Sigmoid colon (tissue), 7 donors: ENCODE measurements around the gene VPS4A. TPM values are rescaled to one million over a fixed set of nuclear protein-coding genes. Genes with fewer than 3 reads are reported as not detected.

Source experiments
- DNase-seq: peaks from one replicate; pipeline ENCODE4 v3.0.0-alpha.2; 2019
- H3K27ac ChIP-seq, 4 donors: fragments of 200-600 bp; sonication (generic); one replicate each; pipeline ENCODE4 v1.5.1; 2016 to 2019; ENCODE audit warnings: mild to moderate bottlenecking in 1 of 4
- H3K27me3 ChIP-seq, 3 donors: fragments of 200-600 bp; sonication (generic); one replicate each; pipeline ENCODE4 v1.5.1; 2019; ENCODE audit warnings: mild to moderate bottlenecking in 1 of 3
- H3K36me3 ChIP-seq, 4 donors: fragments of 200-600 bp; sonication (generic); one replicate each; pipeline ENCODE4 v1.5.1; 2016 to 2019
- H3K4me1 ChIP-seq, 4 donors: fragments of 200-600 bp; sonication (generic); one replicate each; pipeline ENCODE4 v1.5.1; 2017 to 2019
- H3K4me3 ChIP-seq, 4 donors: fragments of 200-600 bp; sonication (generic); one replicate each; pipeline ENCODE4 v1.5.1; 2017 to 2019; ENCODE audit warnings: mild to moderate bottlenecking in 2 of 4, moderate library complexity in 1 of 4
- H3K9me3 ChIP-seq, 4 donors: fragments of 200-600 bp in 3 of 4; sonication (generic) in 3 of 4; one replicate each; pipeline versions ENCODE4 v1.5.1 to v1.6.1; 2013 to 2019
- CTCF ChIP-seq, 4 experiments: fragments of 450-650 bp in 3 of 4; fragments of 200-600 bp in 1 of 4; IDR thresholded peaks; one replicate each; pipeline ENCODE4 v1.5.1; 2016 to 2019; ENCODE audit warnings: antibody characterized with exemption in 4 of 4, mild to moderate bottlenecking in 3 of 4, moderate library complexity in 2 of 4
- EP300 ChIP-seq, 4 donors: sonication (generic); formaldehyde crosslinking; IDR thresholded peaks; one replicate each; pipeline ENCODE4 v1.6.1; 2017; ENCODE audit warnings: antibody characterized with exemption in 4 of 4
- POLR2A ChIP-seq, 2 donors: fragments of 450-650 bp; IDR thresholded peaks; one replicate each; pipeline ENCODE4 v1.6.1; 2016; ENCODE audit warnings: antibody characterized with exemption in 2 of 2, mild to moderate bottlenecking in 2 of 2, moderate library complexity in 2 of 2
- POLR2AphosphoS5 ChIP-seq, 4 donors: sonication (generic); formaldehyde crosslinking; IDR thresholded peaks; one replicate each; pipeline ENCODE4 v1.6.1; 2017; ENCODE audit warnings: antibody characterized with exemption in 4 of 4
- WGBS, 2 donors: extraction: QIAGEN DNeasy Blood & Tissue Kit; methylation state at CpG; one replicate each; pipeline ENCODE4 v1.1.7; 2013; 5-methylcytosine and 5-hydroxymethylcytosine counted together
- intact Hi-C: fragments of 100-400 bp; cut with DNase I; formaldehyde crosslinking; loops from one replicate; pipeline ENCODE4 v1.15.1; 2023
- polyA plus RNA-seq, 3 donors: library from polyadenylated mRNA; stranded (reverse); fragments of 200-250 nt; gene quantifications; one replicate each; pipeline ENCODE4 v1.2.3, GENCODE V29; 2013
- total RNA-seq, 4 donors: library from RNA; depleted of rRNA; stranded (reverse); fragments of >200 nt; gene quantifications; one replicate each; pipeline ENCODE4 v1.1.0, GENCODE V29; 2016
- donor health status: healthy with polysubstance abuse.
- donor health status: Bipolar disorder and iron deficiency.
- donor health status: healthy.

The VPS4A gene
- total RNA-seq (10 to 100 TPM; 31.7 to 39.3 (median 34.8) TPM), polyA plus RNA-seq (10 to 100 TPM; 25.8 to 31.7 (median 29.3) TPM)

DNA sequence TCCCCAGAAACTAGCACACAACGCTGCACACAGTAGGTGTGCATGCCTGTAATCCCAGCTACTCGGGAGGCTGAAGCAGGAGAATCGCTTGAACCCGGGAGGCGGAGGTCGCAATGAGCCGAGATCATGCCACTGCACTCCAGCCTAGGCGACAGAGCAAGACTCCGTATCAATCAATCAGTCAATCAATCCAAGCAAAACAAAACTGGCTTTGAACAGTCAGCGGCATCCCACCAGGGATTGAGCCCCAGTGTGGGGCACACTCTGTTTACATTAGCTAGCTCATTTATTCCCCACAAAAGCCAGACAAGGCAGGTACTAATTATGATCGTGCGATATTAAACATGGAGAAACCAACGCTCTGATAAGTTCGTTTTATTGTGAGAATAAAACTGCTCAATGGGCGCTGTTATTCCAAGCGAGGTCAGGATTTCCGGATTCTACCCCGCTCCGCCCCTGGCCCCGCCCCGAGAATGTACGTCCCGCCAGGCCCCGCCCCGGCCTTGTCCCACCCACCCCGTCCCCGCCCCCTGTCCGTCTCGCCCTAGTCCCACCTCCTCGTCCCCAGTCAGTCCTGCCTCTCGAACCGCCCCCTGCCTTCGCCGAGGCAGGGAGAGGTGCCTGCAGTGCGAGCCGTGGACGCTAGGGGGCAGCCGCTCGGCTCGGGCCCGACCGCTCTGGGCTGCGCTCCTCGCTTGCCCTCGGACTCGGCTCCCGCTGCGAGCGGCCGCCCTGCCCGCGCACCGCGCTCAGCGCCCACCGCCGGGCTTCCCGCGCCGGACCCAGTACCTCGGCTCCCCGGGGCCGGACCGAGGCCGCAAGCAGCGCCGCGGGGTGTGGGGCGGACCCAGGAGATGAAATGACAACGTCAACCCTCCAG lies at the start of gene VPS4A:
VPS4A (plus strand) TSS at position 698 of the 880 bp plus-strand sequence; CDS start at position 860, 162 bp downstream.
- peaks cover 0 to 28% (median 20%) of the 10 kb centered on the region in 4 donors for H3K4me1 ChIP-seq
- peak within 1 kb of the TSS; percentile 87 to 93 (median 88) for H3K27ac ChIP-seq
- no peaks in the 10 kb centered on the region for H3K9me3 ChIP-seq
- H3K4me3 ChIP-seq = peak within 1 kb of the TSS; percentile 74 to 89 (median 85)
- no peaks in the 10 kb centered on the region for H3K27me3 ChIP-seq
- 8 to 10% methylated on average over 70 of the region's 70 CpGs for WGBS, 2 donors
- H3K36me3 ChIP-seq = peaks cover 2 to 25% (median 5%) of the 10 kb centered on the region in 4 donors
- intact Hi-C loops = loop anchor here (2.0 kb wide), 2 partner anchors 20 to 28 kb away; partner anchors contain the start of genes COG8, NIP7 and PDF
- TF ChIP-seq POLR2AphosphoS5 (IDR thresholded peaks at IDR 0.05) (peak; percentile 15 to 83 (median 60)), EP300 (IDR thresholded peaks at IDR 0.05) (no peak), POLR2A (IDR thresholded peaks at IDR 0.05) (peak in 1 of 2 donors; percentile 19), CTCF (IDR thresholded peaks at IDR 0.05) (peak; percentile 28 to 94 (median 50))
- DNase-seq = peak; percentile 98

- no peaks in the 10 kb centered on the region for H3K4me1 ChIP-seq
- peaks cover 0 to 13% (median 0%) of the 10 kb centered on the region in 4 donors for H3K36me3 ChIP-seq
- intact Hi-C loops = no loop called here
- TF ChIP-seq CTCF (IDR thresholded peaks at IDR 0.05) (no peak), POLR2AphosphoS5 (IDR thresholded peaks at IDR 0.05) (no peak), EP300 (IDR thresholded peaks at IDR 0.05) (no peak), POLR2A (IDR thresholded peaks at IDR 0.05) (no peak)
- 52 to 83% methylated on average over 4 of the region's 4 CpGs for WGBS, 2 donors
- H3K4me3 ChIP-seq = no peak overlapping the region
- H3K27me3 ChIP-seq = no peaks in the 10 kb centered on the region
- no peaks in the 10 kb centered on the region for H3K9me3 ChIP-seq
- no peak overlapping the region for H3K27ac ChIP-seq
- no peak for DNase-seq
These were observed 44.7 kb upstream of the VPS4A start for GRCh38 chr16:69266334-69267063.

DNA sequence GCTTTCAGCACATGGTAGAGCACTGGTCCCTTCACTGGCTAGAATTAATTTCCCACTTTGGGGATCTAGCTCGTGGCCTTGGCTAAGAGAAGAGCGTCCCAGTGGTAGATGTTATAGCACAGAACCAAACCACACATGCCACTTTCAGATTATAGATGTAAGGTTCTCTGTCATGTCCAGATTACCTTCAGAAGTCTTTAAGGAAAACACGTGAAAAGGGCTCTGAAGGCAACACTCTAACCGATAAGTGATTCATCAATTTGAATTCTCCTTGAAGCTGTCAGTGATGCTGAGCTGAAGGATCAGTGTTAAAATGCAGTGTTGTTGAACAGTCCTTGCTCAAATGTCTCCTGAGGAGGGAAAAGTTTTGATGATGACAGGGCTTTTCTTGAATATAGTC lies 43.5 kb upstream of the VPS4A start:
- Histone ChIP-seq H3K9me3 (no peaks in the 10 kb centered on the region), H3K4me1 (no peaks in the 10 kb centered on the region), H3K4me3 (no peak overlapping the region), H3K27me3 (no peaks in the 10 kb centered on the region), H3K27ac (no peak overlapping the region), H3K36me3 (peaks cover 0 to 17% (median 0%) of the 10 kb centered on the region in 4 donors)
- WGBS, 2 donors = 94% methylated on average over 4 of the region's 4 CpGs
- TF ChIP-seq POLR2AphosphoS5 (IDR thresholded peaks at IDR 0.05) = no peak
- DNase-seq = no peak
- intact Hi-C loops = no loop called here

DNA sequence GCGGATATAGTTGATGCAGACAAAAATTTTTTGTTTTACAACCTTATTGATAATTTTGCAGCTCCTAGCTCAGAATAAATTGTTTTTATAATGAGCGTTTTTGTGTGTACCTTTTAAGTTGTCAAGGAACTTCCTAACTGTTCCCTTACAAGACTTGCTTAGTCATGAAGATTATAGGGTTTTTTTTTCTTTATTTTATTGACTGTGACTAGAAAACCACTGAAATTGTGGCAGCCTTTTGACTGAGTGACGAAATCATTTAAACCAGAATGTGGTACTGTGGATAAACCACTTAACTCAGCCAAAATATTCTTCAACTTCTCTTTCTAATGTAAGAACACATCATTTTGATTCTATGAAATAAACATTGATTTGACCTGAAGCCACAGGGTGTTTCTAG lies 40.8 kb upstream of the VPS4A start:
- Histone ChIP-seq H3K27ac (no peak overlapping the region), H3K9me3 (no peaks in the 10 kb centered on the region), H3K4me3 (no peak overlapping the region), H3K27me3 (no peaks in the 10 kb centered on the region), H3K4me1 (peaks cover 0 to 4% (median 4%) of the 10 kb centered on the region in 4 donors), H3K36me3 (peaks cover 0 to 28% (median 0%) of the 10 kb centered on the region in 4 donors)
- TF ChIP-seq POLR2A (IDR thresholded peaks at IDR 0.05) = no peak
- no peak for TF ChIP-seq EP300 (IDR thresholded peaks at IDR 0.05)
- no peak for TF ChIP-seq POLR2AphosphoS5 (IDR thresholded peaks at IDR 0.05)
- no peak for TF ChIP-seq CTCF (IDR thresholded peaks at IDR 0.05)
- intact Hi-C loops = no loop called here
- WGBS, 2 donors = 67 to 78% methylated on average over 3 of the region's 3 CpGs
- DNase-seq = no peak

DNA sequence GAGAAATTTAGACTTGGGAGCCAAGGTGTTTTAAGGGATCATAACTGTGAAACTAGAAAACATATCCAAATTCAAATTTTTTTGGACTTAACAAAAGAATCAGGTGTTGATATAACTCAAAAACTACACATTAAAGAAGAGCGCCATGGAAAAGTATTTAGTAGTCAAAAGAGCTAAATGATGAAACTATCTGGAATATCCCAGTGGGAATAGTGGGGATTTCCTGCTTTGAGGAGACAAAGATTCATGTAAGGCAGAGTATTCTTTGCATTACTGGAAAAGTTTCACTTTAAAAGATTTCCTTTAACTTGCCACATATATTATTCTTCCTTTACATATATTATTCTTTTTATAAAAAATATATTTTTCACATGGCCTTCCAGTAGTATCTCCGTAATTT lies 40.3 kb upstream of the VPS4A start:
- H3K27me3 ChIP-seq = no peaks in the 10 kb centered on the region
- TF ChIP-seq POLR2AphosphoS5 (IDR thresholded peaks at IDR 0.05) (no peak), EP300 (IDR thresholded peaks at IDR 0.05) (no peak), POLR2A (IDR thresholded peaks at IDR 0.05) (no peak), CTCF (IDR thresholded peaks at IDR 0.05) (no peak)
- 93 to 94% methylated on average over 2 of the region's 2 CpGs for WGBS, 2 donors
- H3K9me3 ChIP-seq = no peaks in the 10 kb centered on the region
- H3K36me3 ChIP-seq = peaks cover 0 to 28% (median 0%) of the 10 kb centered on the region in 4 donors
- H3K4me3 ChIP-seq = no peak overlapping the region
- no peak overlapping the region for H3K27ac ChIP-seq
- intact Hi-C loops = no loop called here
- peaks cover 0 to 9% (median 8%) of the 10 kb centered on the region in 4 donors for H3K4me1 ChIP-seq
- no peak for DNase-seq
